CD4-positive, alpha-beta T cell (primary cell): ENCODE data around the gene TMEM150B. TPM values are rescaled to one million over a fixed set of nuclear protein-coding genes. Genes with fewer than 3 reads are reported as not detected.
"Not testable (repeated sequence)": the region's sequence is repeated elsewhere in the genome, so short reads cannot be mapped to it uniquely, and the experiment has no call there.

Source experiments
- ATAC-seq: fragments of 200-7000 bp; cut with Tn5 transposase; one replicate; pipeline ENCODE4 v1.10.0; 2022; ENCODE audit warnings: mild to moderate bottlenecking; ENCODE audit not compliant: poor library complexity
- CTCF ChIA-PET: fragments of 350-600 bp; sonication (Branson Sonifier 250); formaldehyde crosslinking; loops from one replicate; lab custom pipeline; 2021; ENCODE audit warnings: antibody characterized with exemption, inconsistent platforms; lab: Charles Lee
- POLR2A ChIA-PET: fragments of 350-600 bp; sonication (Branson Sonifier 250); formaldehyde crosslinking; loops from one replicate; lab custom pipeline; 2021; ENCODE audit warnings: antibody characterized with exemption, inconsistent platforms; lab: Charles Lee
- DNase-seq, 14 experiments: peaks; one replicate each; pipeline ENCODE4 v3.0.0-alpha.2; 2013 to 2020; ENCODE audit warnings: mixed read lengths in 2 of 14
- H3K27ac ChIP-seq, 2 donors: one replicate each; pipeline versions ENCODE4 v1.5.1 to v1.7.0; 2013; ENCODE audit warnings: low read length in 2 of 2, low read depth in 1 of 2, mild to moderate bottlenecking in 1 of 2
- H3K27me3 ChIP-seq, 2 experiments: 1 replicate in 1 of 2; 2 replicates in 1 of 2; pipeline versions ENCODE4 v1.6.1 to v1.7.0; 2013; ENCODE audit warnings: low read length in 2 of 2, control low read depth in 1 of 2, mild to moderate bottlenecking in 1 of 2, moderate library complexity in 1 of 2; ENCODE audit not compliant: insufficient read depth in 2 of 2, control insufficient read depth in 1 of 2
- H3K36me3 ChIP-seq: one replicate; pipeline ENCODE4 v1.6.1; 2013; ENCODE audit warnings: low read length, control low read depth; ENCODE audit not compliant: insufficient read depth
- H3K4me1 ChIP-seq: one replicate; pipeline ENCODE4 v1.6.1; 2013; ENCODE audit warnings: low read length, control low read depth; ENCODE audit not compliant: insufficient read depth
- H3K4me3 ChIP-seq: one replicate; pipeline ENCODE4 v1.5.1; 2013; ENCODE audit warnings: mild to moderate bottlenecking, low read length, moderate library complexity
- H3K9me3 ChIP-seq, 2 experiments: 1 replicate in 1 of 2; 2 replicates in 1 of 2; pipeline versions ENCODE4 v1.6.1 to v1.7.0; 2013; ENCODE audit warnings: low read length in 2 of 2, mild to moderate bottlenecking in 2 of 2, control low read depth in 1 of 2, moderate library complexity in 1 of 2; ENCODE audit not compliant: control insufficient read depth in 1 of 2, insufficient read depth in 1 of 2
- H3K27ac Mint-ChIP-seq: one replicate; pipeline ENCODE4 v1.8.0; 2020; ENCODE audit warnings: mixed read lengths
- H3K27me3 Mint-ChIP-seq: one replicate; pipeline ENCODE4 v1.8.0; 2021; ENCODE audit warnings: mixed read lengths
- H3K36me3 Mint-ChIP-seq: one replicate; pipeline ENCODE4 v1.8.0; 2021; ENCODE audit warnings: low read depth, mixed read lengths
- H3K4me1 Mint-ChIP-seq: one replicate; pipeline ENCODE4 v1.8.0; 2021; ENCODE audit warnings: low read depth, mixed read lengths
- H3K4me3 Mint-ChIP-seq: one replicate; pipeline ENCODE4 v1.8.0; 2020; ENCODE audit warnings: mild to moderate bottlenecking, mixed read lengths
- H3K9me3 Mint-ChIP-seq: one replicate; pipeline ENCODE4 v1.8.0; 2020; ENCODE audit warnings: mixed read lengths
- intact Hi-C, 2 experiments: fragments of 100-400 bp; cut with DNase I in 1 of 2; cut with micrococcal nuclease in 1 of 2; formaldehyde crosslinking; loops; one replicate each; pipeline versions ENCODE4 v1.15.1 to v1.9.0; 2023 to 2025; cut with DNase I, micrococcal nuclease
- total RNA-seq, 174 experiments: library from RNA in 2 of 174; stranded (reverse) in 2 of 174; gene quantifications; one replicate each; pipeline ENCODE4 v1.2.3 and lab custom pipeline; 2021 to 2026
- TF ChIP-seq, protein P1 (sequence below): fragments of 200-600 bp; IDR thresholded peaks from one replicate; pipeline ENCODE4 v1.8.0; 2022; ENCODE audit warnings: antibody characterized with exemption, mild to moderate bottlenecking

The TMEM150B gene
- total RNA-seq, 2 experiments from 2014 or later = not detected

DNA sequence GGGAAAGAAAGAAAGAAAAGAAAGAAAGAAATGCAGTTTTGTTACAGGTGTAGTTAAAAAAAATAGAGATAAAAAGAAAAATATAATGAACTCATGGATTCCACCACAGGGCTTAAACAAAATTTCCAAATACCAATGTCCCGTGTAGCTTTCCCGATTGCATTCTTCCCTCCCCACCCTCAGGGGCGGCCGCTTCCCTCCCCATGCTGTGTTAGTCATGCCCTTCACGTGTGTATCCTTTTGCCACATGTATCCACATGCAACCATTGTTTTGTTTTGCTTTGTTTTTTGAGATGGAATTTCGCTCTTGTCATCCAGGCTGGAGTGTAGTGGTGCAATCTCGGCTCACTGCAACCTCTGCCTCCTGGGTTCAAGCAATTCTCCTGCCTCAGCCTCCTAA, 11.0 kb upstream of the TMEM150B start:
- H3K27me3 ChIP-seq = peaks cover 4 to 6% of the 10 kb centered on the region in 2 experiments

DNA sequence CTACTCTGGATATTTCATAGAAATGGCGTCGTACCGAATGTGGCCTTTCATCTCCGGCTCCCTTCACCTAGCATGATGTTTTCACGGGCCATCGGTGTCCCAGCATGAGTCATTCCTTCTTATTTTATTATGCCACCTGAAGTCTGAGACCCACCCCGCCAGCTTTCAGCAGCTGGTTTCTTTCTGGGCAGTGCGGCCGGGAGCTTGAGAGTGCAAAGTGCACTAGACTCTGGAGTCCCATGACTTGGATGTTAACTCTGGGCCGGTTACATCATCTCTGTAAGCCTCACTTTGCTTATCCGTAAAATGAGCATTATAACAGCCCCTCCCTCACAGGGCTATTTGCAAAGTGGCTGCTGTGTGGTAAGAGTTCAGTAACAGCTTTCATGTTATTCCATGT, 8.7 kb upstream of the TMEM150B start:
- Mint-ChIP-seq H3K9me3 (no peaks in the 10 kb centered on the region), H3K4me1 (peaks cover 7% of the 10 kb centered on the region), H3K27ac (no peak overlapping the region), H3K27me3 (peaks cover 29% of the 10 kb centered on the region), H3K4me3 (no peak overlapping the region), H3K36me3 (peaks cover 6% of the 10 kb centered on the region)
- POLR2A ChIA-PET = no interaction called here
- CTCF ChIA-PET = no interaction called here
- intact Hi-C loops = no loop called here
- DNase-seq (no peak), ATAC-seq (no peak)
- TF ChIP-seq, protein P1, sequence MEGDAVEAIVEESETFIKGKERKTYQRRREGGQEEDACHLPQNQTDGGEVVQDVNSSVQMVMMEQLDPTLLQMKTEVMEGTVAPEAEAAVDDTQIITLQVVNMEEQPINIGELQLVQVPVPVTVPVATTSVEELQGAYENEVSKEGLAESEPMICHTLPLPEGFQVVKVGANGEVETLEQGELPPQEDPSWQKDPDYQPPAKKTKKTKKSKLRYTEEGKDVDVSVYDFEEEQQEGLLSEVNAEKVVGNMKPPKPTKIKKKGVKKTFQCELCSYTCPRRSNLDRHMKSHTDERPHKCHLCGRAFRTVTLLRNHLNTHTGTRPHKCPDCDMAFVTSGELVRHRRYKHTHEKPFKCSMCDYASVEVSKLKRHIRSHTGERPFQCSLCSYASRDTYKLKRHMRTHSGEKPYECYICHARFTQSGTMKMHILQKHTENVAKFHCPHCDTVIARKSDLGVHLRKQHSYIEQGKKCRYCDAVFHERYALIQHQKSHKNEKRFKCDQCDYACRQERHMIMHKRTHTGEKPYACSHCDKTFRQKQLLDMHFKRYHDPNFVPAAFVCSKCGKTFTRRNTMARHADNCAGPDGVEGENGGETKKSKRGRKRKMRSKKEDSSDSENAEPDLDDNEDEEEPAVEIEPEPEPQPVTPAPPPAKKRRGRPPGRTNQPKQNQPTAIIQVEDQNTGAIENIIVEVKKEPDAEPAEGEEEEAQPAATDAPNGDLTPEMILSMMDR = no peak
- H3K27me3 ChIP-seq = peaks cover 0 to 6% of the 10 kb centered on the region in 2 experiments
- H3K27ac ChIP-seq = no peak overlapping the region
- H3K36me3 ChIP-seq = no peaks in the 10 kb centered on the region
- peaks cover 9% of the 10 kb centered on the region for H3K4me1 ChIP-seq
- H3K9me3 ChIP-seq = no peaks in the 10 kb centered on the region
- H3K4me3 ChIP-seq = no peak overlapping the region

More for the DNA sequence above, 11.0 kb upstream of the TMEM150B start:
- H3K4me1 Mint-ChIP-seq = peaks cover 21% of the 10 kb centered on the region
- ChIA-PET POLR2A (no interaction called here), CTCF (interaction anchor here (3.5 kb wide), 1 partner anchor 35 kb away, joined by 21 read pairs; no protein-coding TSS in a partner anchor)
- peak overlapping the region; percentile 99 for H3K27ac Mint-ChIP-seq
- DNase-seq (no peak), ATAC-seq (no peak)
- peaks cover 16% of the 10 kb centered on the region for H3K36me3 Mint-ChIP-seq
- Histone ChIP-seq H3K4me1 (peaks cover 26% of the 10 kb centered on the region), H3K4me3 (no peak overlapping the region), H3K36me3 (no peaks in the 10 kb centered on the region), H3K27ac (no peak overlapping the region), H3K9me3 (no peaks in the 10 kb centered on the region)
- no peaks in the 10 kb centered on the region for H3K9me3 Mint-ChIP-seq
- intact Hi-C loops = loop anchor here in 1 of 2 experiments (5.0 kb wide), 1 partner anchor 71 kb away; the partner anchor contains the start of gene UBE2S
- H3K4me3 Mint-ChIP-seq = peak overlapping the region; percentile 4
- TF ChIP-seq, protein P1 = no peak
- H3K27me3 Mint-ChIP-seq = peaks cover 28% of the 10 kb centered on the region

DNA sequence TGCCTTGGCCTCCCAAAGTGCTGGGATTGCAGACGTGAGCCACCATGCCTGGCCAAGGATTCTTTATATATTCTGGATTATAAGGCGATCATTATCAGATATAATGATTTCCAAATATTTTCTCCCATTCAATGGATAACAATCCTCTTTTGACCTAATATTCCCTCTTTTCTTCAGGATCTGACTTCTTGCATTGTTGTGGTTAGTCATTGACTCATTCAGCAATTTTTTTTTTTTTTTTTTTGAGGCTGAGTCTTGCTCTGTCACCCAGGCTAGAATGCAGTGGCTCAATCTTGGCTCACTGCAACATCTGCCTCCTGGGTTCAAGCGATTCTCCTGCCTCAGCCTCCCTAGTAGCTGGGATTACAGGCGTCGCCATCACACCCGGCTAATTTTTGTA, 4.7 kb upstream of the TMEM150B start:
- H3K27ac Mint-ChIP-seq, H3K4me1 Mint-ChIP-seq, intact Hi-C loops, DNase-seq, H3K36me3 ChIP-seq, H3K27me3 ChIP-seq, ATAC-seq, H3K9me3 ChIP-seq, H3K4me3 Mint-ChIP-seq, H3K27ac ChIP-seq, CTCF ChIA-PET, POLR2A ChIA-PET, H3K4me3 ChIP-seq, H3K36me3 Mint-ChIP-seq, H3K9me3 Mint-ChIP-seq, H3K4me1 ChIP-seq: not testable (repeated sequence)
- H3K27me3 Mint-ChIP-seq = peaks cover 15% of the 10 kb centered on the region

DNA sequence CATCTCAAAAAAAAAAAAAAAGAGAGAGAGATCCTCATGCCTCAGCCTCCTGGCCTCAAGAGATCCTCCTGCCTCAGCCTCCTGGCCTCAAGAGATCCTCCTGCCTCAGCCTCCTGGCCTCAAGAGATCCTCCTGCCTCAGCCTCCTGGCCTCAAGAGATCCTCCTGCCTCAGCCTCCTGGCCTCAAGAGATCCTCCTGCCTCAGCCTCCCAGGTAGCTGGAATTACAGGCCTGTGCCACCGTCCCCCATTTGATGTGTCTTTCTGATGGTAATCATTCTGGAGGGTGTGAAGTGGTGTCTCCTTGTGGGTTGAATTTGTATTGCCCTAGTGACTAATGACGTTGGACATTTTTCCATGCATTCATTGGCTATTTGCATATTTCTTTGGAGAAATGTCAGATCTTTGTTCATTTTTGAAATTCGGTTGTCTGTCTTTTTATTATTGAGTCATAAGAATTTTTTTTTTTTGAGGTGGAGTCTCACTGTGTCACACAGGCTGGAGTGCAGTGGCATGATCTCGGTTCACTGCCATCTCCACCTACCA, 3.7 kb upstream of the TMEM150B start:
- CTCF ChIA-PET, H3K27ac ChIP-seq, H3K4me3 ChIP-seq, H3K27ac Mint-ChIP-seq, intact Hi-C loops, POLR2A ChIA-PET, H3K4me3 Mint-ChIP-seq, H3K27me3 ChIP-seq, H3K9me3 Mint-ChIP-seq, H3K9me3 ChIP-seq, H3K36me3 ChIP-seq, H3K4me1 ChIP-seq, H3K36me3 Mint-ChIP-seq, H3K4me1 Mint-ChIP-seq, ATAC-seq: not testable (repeated sequence)
- DNase-seq = peak in 3 of 14 experiments; percentile 20 to 42 (median 36)
- peaks cover 12% of the 10 kb centered on the region for H3K27me3 Mint-ChIP-seq
